ENCODE results near the gene CLTB. TPM values are rescaled to one million over a fixed set of nuclear protein-coding genes. Genes with fewer than 3 reads are reported as not detected.

Gene CLTB
- total and polyA plus RNA-seq, 2 of the 13 experiments (the other 11 are each of a cell fraction or from before 2014, with no cell fraction given) = 23.3 to 33.8 TPM

DNA sequence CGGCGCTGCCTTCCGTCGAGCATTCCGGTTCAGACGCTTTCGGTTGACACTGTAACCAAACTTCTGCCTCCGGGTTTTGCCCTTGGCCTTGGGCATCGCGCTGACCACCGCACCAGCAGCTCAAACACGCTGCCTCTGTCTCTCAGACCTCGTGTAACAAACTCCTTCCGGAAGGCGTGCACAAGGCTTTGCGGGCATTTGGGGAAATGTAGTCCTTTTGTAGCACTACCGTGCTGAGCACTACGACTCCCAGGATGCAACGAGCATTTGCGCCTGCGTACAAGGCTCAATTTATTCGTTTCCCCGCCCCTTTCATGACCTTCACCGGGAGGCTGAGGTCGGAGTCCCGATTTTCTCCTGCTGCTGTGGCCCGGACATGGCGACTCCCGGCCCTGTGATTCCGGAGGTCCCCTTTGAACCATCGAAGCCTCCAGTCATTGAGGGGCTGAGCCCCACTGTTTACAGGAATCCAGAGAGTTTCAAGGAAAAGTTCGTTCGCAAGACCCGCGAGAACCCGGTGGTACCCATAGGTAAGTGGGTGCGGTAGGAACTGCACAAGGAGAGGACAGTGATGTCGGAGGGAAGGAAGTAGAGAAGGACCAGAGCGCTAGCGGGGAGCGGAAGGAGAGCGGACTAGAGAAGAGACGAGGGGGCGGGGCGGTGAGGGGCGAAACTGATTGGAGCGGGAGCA, 27.8 kb downstream of the CLTB start, which contains the start of the genes HIGD2A and NOP16 (continued):
- TF ChIP-seq ZEB1 (IDR thresholded peaks at IDR 0.05; ENCODE audit: insufficient replicate concordance, low read depth) (peak; percentile 19), BRD4 (CRISPR knock-in tag; IDR thresholded peaks at IDR 0.05) (peak; percentile 75; the same call in 1 of the 2 replicates), NCOA1 (CRISPR knock-in tag; IDR thresholded peaks at IDR 0.05) (peak; percentile 16; the same call in 1 of the 2 replicates), MED13 (CRISPR knock-in tag; IDR thresholded peaks at IDR 0.05) (no peak), ETV5 (CRISPR knock-in tag; IDR thresholded peaks at IDR 0.05; ENCODE audit: borderline replicate concordance) (peak; percentile 65), ZNF431 (CRISPR knock-in tag; IDR thresholded peaks at IDR 0.05; ENCODE audit: borderline replicate concordance, low read depth) (no peak), SMYD3 (CRISPR knock-in tag; IDR thresholded peaks at IDR 0.05) (peak; percentile 68; the same call in 1 of the 2 replicates), ZNF589 (CRISPR knock-in tag; conservative IDR thresholded peaks at IDR 0.05) (0 out of 2 replicates have a peak, but pooled peaks have one; percentile 40), TOPORS (CRISPR knock-in tag; IDR thresholded peaks at IDR 0.05) (peak; percentile 95), NFE2L1 (CRISPR knock-in tag; IDR thresholded peaks at IDR 0.05; ENCODE audit: borderline replicate concordance) (no peak)
- TF ChIP-seq, protein P1, sequence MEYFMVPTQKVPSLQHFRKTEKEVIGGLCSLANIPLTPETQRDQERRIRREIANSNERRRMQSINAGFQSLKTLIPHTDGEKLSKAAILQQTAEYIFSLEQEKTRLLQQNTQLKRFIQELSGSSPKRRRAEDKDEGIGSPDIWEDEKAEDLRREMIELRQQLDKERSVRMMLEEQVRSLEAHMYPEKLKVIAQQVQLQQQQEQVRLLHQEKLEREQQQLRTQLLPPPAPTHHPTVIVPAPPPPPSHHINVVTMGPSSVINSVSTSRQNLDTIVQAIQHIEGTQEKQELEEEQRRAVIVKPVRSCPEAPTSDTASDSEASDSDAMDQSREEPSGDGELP (IDR thresholded peaks at IDR 0.05; ENCODE audit: borderline replicate concordance, low read depth) = no peak
- TF ChIP-seq, protein P2, sequence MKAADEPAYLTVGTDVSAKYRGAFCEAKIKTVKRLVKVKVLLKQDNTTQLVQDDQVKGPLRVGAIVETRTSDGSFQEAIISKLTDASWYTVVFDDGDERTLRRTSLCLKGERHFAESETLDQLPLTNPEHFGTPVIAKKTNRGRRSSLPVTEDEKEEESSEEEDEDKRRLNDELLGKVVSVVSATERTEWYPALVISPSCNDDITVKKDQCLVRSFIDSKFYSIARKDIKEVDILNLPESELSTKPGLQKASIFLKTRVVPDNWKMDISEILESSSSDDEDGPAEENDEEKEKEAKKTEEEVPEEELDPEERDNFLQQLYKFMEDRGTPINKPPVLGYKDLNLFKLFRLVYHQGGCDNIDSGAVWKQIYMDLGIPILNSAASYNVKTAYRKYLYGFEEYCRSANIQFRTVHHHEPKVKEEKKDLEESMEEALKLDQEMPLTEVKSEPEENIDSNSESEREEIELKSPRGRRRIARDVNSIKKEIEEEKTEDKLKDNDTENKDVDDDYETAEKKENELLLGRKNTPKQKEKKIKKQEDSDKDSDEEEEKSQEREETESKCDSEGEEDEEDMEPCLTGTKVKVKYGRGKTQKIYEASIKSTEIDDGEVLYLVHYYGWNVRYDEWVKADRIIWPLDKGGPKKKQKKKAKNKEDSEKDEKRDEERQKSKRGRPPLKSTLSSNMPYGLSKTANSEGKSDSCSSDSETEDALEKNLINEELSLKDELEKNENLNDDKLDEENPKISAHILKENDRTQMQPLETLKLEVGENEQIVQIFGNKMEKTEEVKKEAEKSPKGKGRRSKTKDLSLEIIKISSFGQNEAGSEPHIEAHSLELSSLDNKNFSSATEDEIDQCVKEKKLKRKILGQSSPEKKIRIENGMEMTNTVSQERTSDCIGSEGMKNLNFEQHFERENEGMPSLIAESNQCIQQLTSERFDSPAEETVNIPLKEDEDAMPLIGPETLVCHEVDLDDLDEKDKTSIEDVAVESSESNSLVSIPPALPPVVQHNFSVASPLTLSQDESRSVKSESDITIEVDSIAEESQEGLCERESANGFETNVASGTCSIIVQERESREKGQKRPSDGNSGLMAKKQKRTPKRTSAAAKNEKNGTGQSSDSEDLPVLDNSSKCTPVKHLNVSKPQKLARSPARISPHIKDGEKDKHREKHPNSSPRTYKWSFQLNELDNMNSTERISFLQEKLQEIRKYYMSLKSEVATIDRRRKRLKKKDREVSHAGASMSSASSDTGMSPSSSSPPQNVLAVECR (CRISPR knock-in tag; IDR thresholded peaks at IDR 0.05; ENCODE audit: borderline replicate concordance) = peak; percentile 94
- TF ChIP-seq, protein P3, sequence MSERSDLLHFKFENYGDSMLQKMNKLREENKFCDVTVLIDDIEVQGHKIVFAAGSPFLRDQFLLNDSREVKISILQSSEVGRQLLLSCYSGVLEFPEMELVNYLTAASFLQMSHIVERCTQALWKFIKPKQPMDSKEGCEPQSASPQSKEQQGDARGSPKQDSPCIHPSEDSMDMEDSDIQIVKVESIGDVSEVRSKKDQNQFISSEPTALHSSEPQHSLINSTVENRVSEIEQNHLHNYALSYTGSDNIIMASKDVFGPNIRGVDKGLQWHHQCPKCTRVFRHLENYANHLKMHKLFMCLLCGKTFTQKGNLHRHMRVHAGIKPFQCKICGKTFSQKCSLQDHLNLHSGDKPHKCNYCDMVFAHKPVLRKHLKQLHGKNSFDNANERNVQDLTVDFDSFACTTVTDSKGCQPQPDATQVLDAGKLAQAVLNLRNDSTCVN (CRISPR knock-in tag; IDR thresholded peaks at IDR 0.05; ENCODE audit: borderline replicate concordance) = peak; percentile 64
- TF ChIP-seq, protein P4, sequence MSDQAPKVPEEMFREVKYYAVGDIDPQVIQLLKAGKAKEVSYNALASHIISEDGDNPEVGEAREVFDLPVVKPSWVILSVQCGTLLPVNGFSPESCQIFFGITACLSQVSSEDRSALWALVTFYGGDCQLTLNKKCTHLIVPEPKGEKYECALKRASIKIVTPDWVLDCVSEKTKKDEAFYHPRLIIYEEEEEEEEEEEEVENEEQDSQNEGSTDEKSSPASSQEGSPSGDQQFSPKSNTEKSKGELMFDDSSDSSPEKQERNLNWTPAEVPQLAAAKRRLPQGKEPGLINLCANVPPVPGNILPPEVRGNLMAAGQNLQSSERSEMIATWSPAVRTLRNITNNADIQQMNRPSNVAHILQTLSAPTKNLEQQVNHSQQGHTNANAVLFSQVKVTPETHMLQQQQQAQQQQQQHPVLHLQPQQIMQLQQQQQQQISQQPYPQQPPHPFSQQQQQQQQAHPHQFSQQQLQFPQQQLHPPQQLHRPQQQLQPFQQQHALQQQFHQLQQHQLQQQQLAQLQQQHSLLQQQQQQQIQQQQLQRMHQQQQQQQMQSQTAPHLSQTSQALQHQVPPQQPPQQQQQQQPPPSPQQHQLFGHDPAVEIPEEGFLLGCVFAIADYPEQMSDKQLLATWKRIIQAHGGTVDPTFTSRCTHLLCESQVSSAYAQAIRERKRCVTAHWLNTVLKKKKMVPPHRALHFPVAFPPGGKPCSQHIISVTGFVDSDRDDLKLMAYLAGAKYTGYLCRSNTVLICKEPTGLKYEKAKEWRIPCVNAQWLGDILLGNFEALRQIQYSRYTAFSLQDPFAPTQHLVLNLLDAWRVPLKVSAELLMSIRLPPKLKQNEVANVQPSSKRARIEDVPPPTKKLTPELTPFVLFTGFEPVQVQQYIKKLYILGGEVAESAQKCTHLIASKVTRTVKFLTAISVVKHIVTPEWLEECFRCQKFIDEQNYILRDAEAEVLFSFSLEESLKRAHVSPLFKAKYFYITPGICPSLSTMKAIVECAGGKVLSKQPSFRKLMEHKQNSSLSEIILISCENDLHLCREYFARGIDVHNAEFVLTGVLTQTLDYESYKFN (CRISPR knock-in tag; conservative IDR thresholded peaks at IDR 0.05) = peak; percentile 52; the same call in 1 of the 2 replicates
- TF ChIP-seq, protein P5, sequence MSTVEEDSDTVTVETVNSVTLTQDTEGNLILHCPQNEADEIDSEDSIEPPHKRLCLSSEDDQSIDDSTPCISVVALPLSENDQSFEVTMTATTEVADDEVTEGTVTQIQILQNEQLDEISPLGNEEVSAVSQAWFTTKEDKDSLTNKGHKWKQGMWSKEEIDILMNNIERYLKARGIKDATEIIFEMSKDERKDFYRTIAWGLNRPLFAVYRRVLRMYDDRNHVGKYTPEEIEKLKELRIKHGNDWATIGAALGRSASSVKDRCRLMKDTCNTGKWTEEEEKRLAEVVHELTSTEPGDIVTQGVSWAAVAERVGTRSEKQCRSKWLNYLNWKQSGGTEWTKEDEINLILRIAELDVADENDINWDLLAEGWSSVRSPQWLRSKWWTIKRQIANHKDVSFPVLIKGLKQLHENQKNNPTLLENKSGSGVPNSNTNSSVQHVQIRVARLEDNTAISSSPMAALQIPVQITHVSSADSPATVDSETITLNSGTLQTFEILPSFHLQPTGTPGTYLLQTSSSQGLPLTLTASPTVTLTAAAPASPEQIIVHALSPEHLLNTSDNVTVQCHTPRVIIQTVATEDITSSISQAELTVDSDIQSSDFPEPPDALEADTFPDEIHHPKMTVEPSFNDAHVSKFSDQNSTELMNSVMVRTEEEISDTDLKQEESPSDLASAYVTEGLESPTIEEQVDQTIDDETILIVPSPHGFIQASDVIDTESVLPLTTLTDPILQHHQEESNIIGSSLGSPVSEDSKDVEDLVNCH (CRISPR knock-in tag; IDR thresholded peaks at IDR 0.05) = no peak
- TF ChIP-seq, protein P6, sequence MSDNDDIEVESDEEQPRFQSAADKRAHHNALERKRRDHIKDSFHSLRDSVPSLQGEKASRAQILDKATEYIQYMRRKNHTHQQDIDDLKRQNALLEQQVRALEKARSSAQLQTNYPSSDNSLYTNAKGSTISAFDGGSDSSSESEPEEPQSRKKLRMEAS (IDR thresholded peaks at IDR 0.05) = peak; percentile 97

Measured in HepG2 (cell line).